ENCODE measurements around the gene POP7. TPM values are rescaled to one million over a fixed set of nuclear protein-coding genes. Genes with fewer than 3 reads are reported as not detected.
"Not testable (repeated sequence)": the region's sequence is repeated elsewhere in the genome, so short reads cannot be mapped to it uniquely, and the experiment has no call there.

POP7 gene
- total RNA-seq, result 10 to 100 TPM; 39.4 to 55.8 (median 47.6) TPM

DNA sequence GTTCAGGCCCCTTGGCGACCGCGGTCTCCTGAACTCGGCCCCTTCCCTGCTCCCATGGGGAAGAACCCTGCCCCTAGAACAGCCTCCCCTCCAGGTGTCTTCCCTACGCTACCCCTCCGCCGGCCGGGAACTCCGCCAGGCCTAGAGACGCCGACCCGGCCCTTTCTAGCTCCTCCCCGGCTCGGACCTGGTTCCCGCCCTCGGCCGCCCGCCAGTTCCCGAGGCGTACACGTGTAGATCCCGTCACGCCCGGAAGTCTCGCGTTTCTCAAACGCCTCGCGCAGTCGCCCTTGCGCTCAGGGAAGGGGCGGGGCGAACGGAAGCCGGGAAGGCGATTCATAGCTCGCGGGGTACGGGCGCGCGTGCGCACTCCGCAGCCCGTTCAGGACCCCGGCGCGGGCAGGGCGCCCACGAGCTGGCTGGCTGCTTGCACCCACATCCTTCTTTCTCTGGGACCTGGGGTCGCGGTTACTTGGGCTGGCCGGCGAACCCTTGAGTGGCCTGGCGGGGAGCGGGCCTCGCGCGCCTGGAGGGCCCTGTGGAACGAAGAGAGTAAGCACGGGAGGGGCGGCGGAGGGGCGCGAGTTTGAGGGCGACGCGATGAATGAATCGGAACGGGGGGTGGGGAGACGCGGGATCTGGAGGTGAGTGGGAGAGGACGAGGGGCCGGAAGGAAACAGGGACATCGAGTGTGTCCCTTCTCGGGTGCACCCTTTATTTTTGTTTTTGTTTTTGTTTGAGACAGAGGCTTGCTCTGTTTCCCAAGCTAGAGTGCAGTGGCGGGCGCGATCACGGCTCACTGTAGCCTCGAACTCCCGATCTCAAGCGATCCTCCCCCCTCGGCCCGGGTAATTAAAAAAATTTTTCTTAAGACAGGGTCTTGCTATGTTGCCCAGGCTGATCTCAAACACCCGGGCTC is at the start of gene POP7:
POP7 (plus strand) TSS at position 369 of the 919 bp plus-strand sequence. CDS start 710 bp downstream, outside the sequence.
- under 1% methylated on average over 57 of the region's 86 CpGs for WGBS
- TF ChIP-seq POLR2AphosphoS5 (IDR thresholded peaks at IDR 0.05), result peak in 2 of 3 donors; percentile 72 to 90
- TF ChIP-seq POLR2A (IDR thresholded peaks at IDR 0.05), result peak; percentile 5 to 12
- no peak for TF ChIP-seq EP300 (IDR thresholded peaks at IDR 0.05)
- no peak for TF ChIP-seq CTCF (IDR thresholded peaks at IDR 0.05)
- Histone ChIP-seq H3K27ac (peak within 1 kb of the TSS; percentile 94), H3K4me1 (peaks cover 25% of the 10 kb centered on the region), H3K36me3 (no peaks in the 10 kb centered on the region), H3K9me3 (no peaks in the 10 kb centered on the region), H3K27me3 (no peaks in the 10 kb centered on the region), H3K4me3 (peak within 1 kb of the TSS; percentile 69)
- DNase-seq (ENCODE audit: low spot score in 2 of 2), result peak; percentile 99 to 100

DNA sequence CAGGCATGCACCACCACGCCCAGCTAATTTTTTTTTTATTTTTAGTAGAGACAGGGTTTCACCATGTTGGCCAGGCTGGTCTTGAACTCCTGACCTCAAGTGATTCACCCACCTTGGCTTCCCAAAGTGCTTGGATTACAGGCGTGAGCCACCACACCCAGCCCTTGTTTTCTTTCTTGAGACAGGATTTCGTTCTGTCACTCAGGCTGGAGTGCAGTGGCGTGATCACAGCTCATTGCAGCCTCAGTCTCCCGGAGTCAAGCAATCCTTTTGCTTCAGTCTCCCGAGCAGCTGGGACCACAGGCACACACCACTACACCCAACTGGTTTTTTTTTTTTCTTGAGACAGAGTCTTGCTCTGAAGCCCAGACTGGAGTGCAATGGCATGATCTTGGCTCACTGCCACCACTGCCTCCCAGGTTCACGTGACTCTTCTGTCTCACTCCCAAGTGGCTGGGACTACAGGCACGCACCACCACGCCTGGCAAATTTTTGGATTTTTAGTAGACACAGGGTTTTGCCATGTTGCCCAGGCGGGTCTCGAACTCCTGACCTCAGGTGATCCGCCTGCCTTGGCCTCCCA is 43.6 kb upstream of the POP7 start:
- 74% methylated on average over 12 of the region's 12 CpGs for WGBS
- DNase-seq (ENCODE audit: low spot score in 2 of 2), result not testable (repeated sequence)

DNA sequence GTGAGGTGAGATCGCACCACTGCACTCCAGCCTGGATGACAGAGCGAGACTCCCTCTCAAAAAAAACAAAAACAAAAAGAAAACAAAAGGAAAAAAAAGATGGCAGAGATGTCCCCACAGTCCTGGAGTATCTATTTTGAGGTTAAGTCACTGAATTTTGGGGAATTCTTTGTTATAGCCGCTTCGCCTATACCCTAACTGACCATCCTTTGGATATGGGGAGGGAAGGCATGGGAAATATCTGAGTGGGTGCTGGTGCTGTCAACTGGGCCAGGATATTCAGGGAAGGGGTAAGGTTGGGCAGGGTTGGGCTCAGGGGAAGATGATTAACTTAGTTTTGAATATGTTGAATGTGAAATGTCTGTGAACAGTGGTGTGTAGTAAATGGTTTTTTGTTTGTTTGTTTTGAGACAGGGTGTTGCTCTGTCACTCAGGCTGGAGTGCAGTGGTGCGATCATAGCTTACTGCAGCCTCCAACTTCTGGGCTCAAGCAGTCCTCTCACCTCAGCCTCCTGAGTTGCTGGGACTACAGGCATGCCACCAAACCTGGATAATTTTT is 40.7 kb upstream of the POP7 start:
- 97% methylated on average over 5 of the region's 5 CpGs for WGBS

More for the DNA sequence above, 43.6 kb upstream of the POP7 start:
- H3K4me3 ChIP-seq, H3K27ac ChIP-seq, H3K4me1 ChIP-seq, H3K9me3 ChIP-seq, H3K36me3 ChIP-seq: not testable (repeated sequence)
- peaks cover 25% of the 10 kb centered on the region for H3K27me3 ChIP-seq

GRCh38 chr7:100667331-100668068 is 38.4 kb upstream of the POP7 start:
- H3K9me3 ChIP-seq, result no peaks in the 10 kb centered on the region
- H3K4me1 ChIP-seq, result no peaks in the 10 kb centered on the region
- DNase-seq (ENCODE audit: low spot score in 2 of 2), result no peak
- H3K4me3 ChIP-seq, result no peak overlapping the region
- 85% methylated on average over 16 of the region's 16 CpGs for WGBS
- no peak overlapping the region for H3K27ac ChIP-seq
- H3K36me3 ChIP-seq, result no peaks in the 10 kb centered on the region
- TF ChIP-seq EP300 (IDR thresholded peaks at IDR 0.05), result no peak
- no peak for TF ChIP-seq CTCF (IDR thresholded peaks at IDR 0.05)
- TF ChIP-seq POLR2A (IDR thresholded peaks at IDR 0.05), result no peak
- no peak for TF ChIP-seq POLR2AphosphoS5 (IDR thresholded peaks at IDR 0.05)
- H3K27me3 ChIP-seq, result no peaks in the 10 kb centered on the region

More for the DNA sequence above, 40.7 kb upstream of the POP7 start:
- Histone ChIP-seq H3K4me3 (no peak overlapping the region), H3K27me3 (peaks cover 3% of the 10 kb centered on the region), H3K9me3 (no peaks in the 10 kb centered on the region), H3K27ac (no peak overlapping the region), H3K4me1 (no peaks in the 10 kb centered on the region), H3K36me3 (no peaks in the 10 kb centered on the region)
- TF ChIP-seq EP300 (IDR thresholded peaks at IDR 0.05), result no peak
- TF ChIP-seq POLR2AphosphoS5 (IDR thresholded peaks at IDR 0.05), result no peak
- no peak for TF ChIP-seq POLR2A (IDR thresholded peaks at IDR 0.05)
- no peak for TF ChIP-seq CTCF (IDR thresholded peaks at IDR 0.05)
- DNase-seq (ENCODE audit: low spot score in 2 of 2), result no peak

DNA sequence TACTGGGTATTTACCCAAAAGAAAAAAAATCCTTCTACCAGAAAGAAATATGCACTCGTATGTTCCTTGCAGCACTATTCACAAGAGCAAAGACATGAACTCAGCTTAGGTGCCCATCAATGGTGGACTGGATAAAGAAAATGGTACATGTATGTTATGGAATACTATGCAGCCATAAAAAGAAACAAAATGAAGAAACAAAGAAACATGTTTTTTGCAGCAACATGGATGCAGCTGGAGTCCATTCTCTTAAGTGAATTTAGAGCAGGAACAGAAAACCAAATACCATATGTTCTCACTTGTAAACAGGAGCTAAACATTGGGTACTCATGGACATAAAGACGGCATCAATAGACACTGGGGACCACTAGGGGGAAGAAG is 37.9 kb upstream of the POP7 start:
- peaks cover 5% of the 10 kb centered on the region for H3K4me1 ChIP-seq
- no peaks in the 10 kb centered on the region for H3K9me3 ChIP-seq
- no peak for DNase-seq (ENCODE audit: low spot score in 2 of 2)
- H3K27me3 ChIP-seq, result no peaks in the 10 kb centered on the region
- TF ChIP-seq CTCF (IDR thresholded peaks at IDR 0.05) (no peak), POLR2AphosphoS5 (IDR thresholded peaks at IDR 0.05) (no peak), EP300 (IDR thresholded peaks at IDR 0.05) (no peak), POLR2A (IDR thresholded peaks at IDR 0.05) (no peak)
- H3K27ac ChIP-seq, result no peak overlapping the region
- H3K4me3 ChIP-seq, result no peak overlapping the region
- no peaks in the 10 kb centered on the region for H3K36me3 ChIP-seq
- 82% methylated on average over 2 of the region's 2 CpGs for WGBS

DNA sequence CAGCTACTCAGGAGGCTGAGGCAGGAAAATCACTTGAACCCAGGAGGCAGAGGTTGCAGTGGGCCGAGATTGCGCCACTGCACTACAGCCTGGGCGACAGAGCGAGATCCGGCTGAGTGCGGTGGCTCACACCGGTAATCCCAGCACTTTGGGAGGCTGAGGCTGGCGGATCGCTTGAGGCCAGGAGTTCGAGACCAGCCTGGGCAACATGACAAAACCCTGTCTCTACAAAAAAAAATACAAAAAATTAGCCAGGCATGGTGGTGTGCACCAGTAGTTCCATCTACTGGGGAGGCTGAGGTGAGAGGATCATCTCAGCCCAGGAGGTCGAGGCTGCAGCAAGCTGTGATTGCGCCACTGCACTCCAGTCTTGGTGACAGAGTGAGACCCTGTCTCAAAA is 36.8 kb upstream of the POP7 start:
- H3K9me3 ChIP-seq; H3K36me3 ChIP-seq; H3K4me1 ChIP-seq; H3K4me3 ChIP-seq; H3K27ac ChIP-seq; DNase-seq (ENCODE audit: low spot score in 2 of 2); H3K27me3 ChIP-seq: not testable (repeated sequence)
- 97% methylated on average over 12 of the region's 12 CpGs for WGBS
